Spleen (tissue), 11 donors: Measurements from ENCODE around the gene PRKCQ. TPM values are rescaled to one million over a fixed set of nuclear protein-coding genes. Genes with fewer than 3 reads are reported as not detected.
"Not testable (repeated sequence)": the region's sequence is repeated elsewhere in the genome, so short reads cannot be mapped to it uniquely, and the experiment has no call there.

Experiments used
- DNase-seq: peaks from one replicate; pipeline ENCODE4 v3.0.0-alpha.2; 2020
- H3K27ac ChIP-seq, 8 donors: fragments of 200-600 bp; sonication (generic) in 7 of 8; 1 replicate in 4 of 8; 2 replicates in 4 of 8; pipeline versions ENCODE4 v1.5.0 to v1.8.0; 2016 to 2021; ENCODE audit warnings: inconsistent platforms in 4 of 8, mild to moderate bottlenecking in 4 of 8, moderate library complexity in 1 of 8
- H3K27me3 ChIP-seq, 7 donors: fragments of 200-600 bp; sonication (generic) in 6 of 7; replicated peaks in 1 of 7; 1 replicate in 4 of 7; 2 replicates in 3 of 7; pipeline versions ENCODE4 v1.5.0 to v1.8.0; 2016 to 2021; ENCODE audit warnings: inconsistent platforms in 3 of 7, mild to moderate bottlenecking in 1 of 7
- H3K36me3 ChIP-seq, 6 donors: fragments of 200-600 bp; sonication (generic) in 5 of 6; 1 replicate in 4 of 6; 2 replicates in 2 of 6; pipeline versions ENCODE4 v1.5.0 to v1.8.0; 2016 to 2021; ENCODE audit warnings: inconsistent platforms in 2 of 6
- H3K4me1 ChIP-seq, 6 donors: fragments of 200-600 bp; sonication (generic) in 5 of 6; 1 replicate in 3 of 6; 2 replicates in 3 of 6; pipeline versions ENCODE4 v1.5.0 to v1.8.0; 2016 to 2021; ENCODE audit warnings: inconsistent platforms in 3 of 6
- H3K4me3 ChIP-seq, 8 donors: fragments of 200-600 bp; sonication (generic) in 7 of 8; 1 replicate in 4 of 8; 2 replicates in 4 of 8; pipeline versions ENCODE4 v1.5.0 to v1.8.0; 2016 to 2021; ENCODE audit warnings: inconsistent platforms in 4 of 8, mild to moderate bottlenecking in 4 of 8, moderate library complexity in 2 of 8
- H3K9me3 ChIP-seq, 8 donors: fragments of 200-600 bp; sonication (generic) in 7 of 8; 1 replicate in 4 of 8; 2 replicates in 4 of 8; pipeline versions ENCODE4 v1.5.0 to v1.8.0; 2016 to 2021; ENCODE audit warnings: inconsistent platforms in 4 of 8
- CTCF ChIP-seq, 11 experiments: fragments of 200-600 bp in 7 of 11; fragments of 450-650 bp in 4 of 11; sonication (generic) in 4 of 11; IDR thresholded peaks in 8 of 11; conservative IDR thresholded peaks in 3 of 11; 1 replicate in 7 of 11; 2 replicates in 4 of 11; pipeline versions ENCODE4 v1.4.0 to v1.8.0; 2016 to 2021; ENCODE audit warnings: antibody characterized with exemption in 11 of 11, inconsistent platforms in 4 of 11, mild to moderate bottlenecking in 1 of 11
- POLR2A ChIP-seq, 3 donors: fragments of 450-650 bp; IDR thresholded peaks; one replicate each; pipeline ENCODE4 v1.5.1; 2017; ENCODE audit warnings: antibody characterized with exemption in 3 of 3, mild to moderate bottlenecking in 1 of 3
- POLR2AphosphoS5 ChIP-seq, 3 donors: sonication (generic); formaldehyde crosslinking; IDR thresholded peaks; one replicate each; pipeline ENCODE4 v1.5.1; 2017; ENCODE audit warnings: antibody characterized with exemption in 3 of 3
- WGBS, 5 donors: extraction: QIAGEN DNeasy Blood & Tissue Kit in 3 of 5; methylation state at CpG; one replicate each; pipeline versions ENCODE4 v1.1.5 to v1.1.7; 2013 to 2018; 5-methylcytosine and 5-hydroxymethylcytosine counted together
- intact Hi-C: fragments of 100-400 bp; cut with DNase I; formaldehyde crosslinking; loops from one replicate; pipeline ENCODE4 v1.15.0; 2023; ENCODE audit warnings: low total_unique reads
- polyA plus RNA-seq, 3 donors: library from polyadenylated mRNA; stranded (reverse); fragments of 200-250 nt; gene quantifications; one replicate each; pipeline ENCODE4 v1.2.1, GENCODE V29; 2013
- total RNA-seq, 7 donors: library from RNA; depleted of rRNA in 3 of 7; stranded (reverse); fragments of >200 nt in 3 of 7; fragmentation: NEBNext Ultra II Directional in 4 of 7; extraction: Animal tissue kit (Norgen Biotek cat#: 25700) in 4 of 7; gene quantifications; one replicate each; pipeline versions ENCODE4 v1.1.0 to v1.2.1, GENCODE V29; 2016 to 2021
- donor health status: healthy with polysubstance abuse.
- donor health status: DM: no; HTN: no; CAD: no; lungs with moderate emphysema.
- donor health status: DM: no; HTN: no; CAD: no.
- donor health status: Bipolar disorder and iron deficiency.
- donor health status: healthy.
- donor health status: DM: no; HTN: no; CAD: no.
- donor health status: DM: yes; HTN: yes; CAD: no.

PRKCQ gene
- total and polyA plus RNA-seq, 10 donors = 2.1 to 11.8 (median 8.1) TPM

- Histone ChIP-seq H3K4me3 (no peak overlapping the region), H3K4me1 (peaks cover 0 to 9% (median 5%) of the 10 kb centered on the region in 6 donors), H3K27ac (no peak overlapping the region), H3K9me3 (no peaks in the 10 kb centered on the region), H3K36me3 (peaks cover 0 to 19% (median 0%) of the 10 kb centered on the region in 6 donors), H3K27me3 (no peaks in the 10 kb centered on the region)
- intact Hi-C loops = no loop called here
- 92 to 95% (median 92%) methylated on average over 8 of the region's 8 CpGs for WGBS, 5 donors
- no peak for DNase-seq
- TF ChIP-seq POLR2A (IDR thresholded peaks at IDR 0.05) = no peak
- TF ChIP-seq CTCF (IDR thresholded peaks at IDR 0.05 in 8 of 11, conservative IDR thresholded peaks at IDR 0.05 in 3 of 11) = no peak
Measured at GRCh38 chr10:6446711-6447110, 133.4 kb downstream of the PRKCQ start.

- no peak overlapping the region for H3K27ac ChIP-seq
- no peaks in the 10 kb centered on the region for H3K27me3 ChIP-seq
- intact Hi-C loops = no loop called here
- H3K4me1 ChIP-seq = peaks cover 0 to 9% (median 5%) of the 10 kb centered on the region in 6 donors
- no peaks in the 10 kb centered on the region for H3K9me3 ChIP-seq
- H3K4me3 ChIP-seq = peak overlapping the region in 1 of 8 donors; percentile 25
- peaks cover 0 to 19% (median 0%) of the 10 kb centered on the region in 6 donors for H3K36me3 ChIP-seq
- no peak for TF ChIP-seq POLR2AphosphoS5 (IDR thresholded peaks at IDR 0.05)
- peak in 10 of 11 experiments; percentile 18 to 70 (median 56) for TF ChIP-seq CTCF (IDR thresholded peaks at IDR 0.05 in 8 of 11, conservative IDR thresholded peaks at IDR 0.05 in 3 of 11)
- TF ChIP-seq POLR2A (IDR thresholded peaks at IDR 0.05) = no peak
- peak; percentile 79 for DNase-seq
- 26 to 32% (median 29%) methylated on average over 12 of the region's 12 CpGs for WGBS, 5 donors
Measured at GRCh38 chr10:6445671-6446316, 134.3 kb downstream of the PRKCQ start.

GRCh38 chr10:6439875-6440274 lies 140.2 kb downstream of the PRKCQ start:
- H3K27ac ChIP-seq, H3K4me3 ChIP-seq, H3K4me1 ChIP-seq, H3K9me3 ChIP-seq, intact Hi-C loops, DNase-seq, H3K27me3 ChIP-seq: not testable (repeated sequence)
- peaks cover 0 to 36% (median 0%) of the 10 kb centered on the region in 6 donors for H3K36me3 ChIP-seq
- 57 to 91% (median 71%) methylated on average over 4 of the region's 4 CpGs for WGBS, 5 donors

GRCh38 chr10:6431861-6432260 lies 148.2 kb downstream of the PRKCQ start:
- Histone ChIP-seq H3K4me1 (no peaks in the 10 kb centered on the region), H3K27me3 (no peaks in the 10 kb centered on the region), H3K4me3 (no peak overlapping the region), H3K36me3 (peaks cover 0 to 39% (median 3%) of the 10 kb centered on the region in 6 donors), H3K27ac (no peak overlapping the region), H3K9me3 (no peaks in the 10 kb centered on the region)
- WGBS, 5 donors = 62 to 76% (median 65%) methylated on average over 4 of the region's 4 CpGs
- no peak for DNase-seq
- intact Hi-C loops = no loop called here
- TF ChIP-seq CTCF (IDR thresholded peaks at IDR 0.05 in 8 of 11, conservative IDR thresholded peaks at IDR 0.05 in 3 of 11) (no peak), POLR2A (IDR thresholded peaks at IDR 0.05) (no peak), POLR2AphosphoS5 (IDR thresholded peaks at IDR 0.05) (no peak)
